ENCODE results near the gene KRT6A.
"Not testable (repeated sequence)": the region's sequence is repeated elsewhere in the genome, so short reads cannot be mapped to it uniquely, and the experiment has no call there.

Gene KRT6A

GRCh38 chr12:52518574-52519386 is 25.7 kb upstream of the KRT6A start:
- Mint-ChIP-seq H3K4me1 (ENCODE audit: low read depth) (no peaks in the 10 kb centered on the region), H3K4me3 (no peak overlapping the region), H3K36me3 (no peaks in the 10 kb centered on the region), H3K9me3 (ENCODE audit: low read depth) (no peaks in the 10 kb centered on the region), H3K27me3 (peaks cover 4% of the 10 kb centered on the region), H3K27ac (no peak overlapping the region)

GRCh38 chr12:52517888-52518287 is 24.8 kb upstream of the KRT6A start:
- no peak overlapping the region for H3K4me3 Mint-ChIP-seq
- H3K27me3 Mint-ChIP-seq = peaks cover 4% of the 10 kb centered on the region
- H3K9me3 Mint-ChIP-seq (ENCODE audit: low read depth) = no peaks in the 10 kb centered on the region
- no peaks in the 10 kb centered on the region for H3K36me3 Mint-ChIP-seq
- no peaks in the 10 kb centered on the region for H3K4me1 Mint-ChIP-seq (ENCODE audit: low read depth)
- H3K27ac Mint-ChIP-seq = no peak overlapping the region

DNA sequence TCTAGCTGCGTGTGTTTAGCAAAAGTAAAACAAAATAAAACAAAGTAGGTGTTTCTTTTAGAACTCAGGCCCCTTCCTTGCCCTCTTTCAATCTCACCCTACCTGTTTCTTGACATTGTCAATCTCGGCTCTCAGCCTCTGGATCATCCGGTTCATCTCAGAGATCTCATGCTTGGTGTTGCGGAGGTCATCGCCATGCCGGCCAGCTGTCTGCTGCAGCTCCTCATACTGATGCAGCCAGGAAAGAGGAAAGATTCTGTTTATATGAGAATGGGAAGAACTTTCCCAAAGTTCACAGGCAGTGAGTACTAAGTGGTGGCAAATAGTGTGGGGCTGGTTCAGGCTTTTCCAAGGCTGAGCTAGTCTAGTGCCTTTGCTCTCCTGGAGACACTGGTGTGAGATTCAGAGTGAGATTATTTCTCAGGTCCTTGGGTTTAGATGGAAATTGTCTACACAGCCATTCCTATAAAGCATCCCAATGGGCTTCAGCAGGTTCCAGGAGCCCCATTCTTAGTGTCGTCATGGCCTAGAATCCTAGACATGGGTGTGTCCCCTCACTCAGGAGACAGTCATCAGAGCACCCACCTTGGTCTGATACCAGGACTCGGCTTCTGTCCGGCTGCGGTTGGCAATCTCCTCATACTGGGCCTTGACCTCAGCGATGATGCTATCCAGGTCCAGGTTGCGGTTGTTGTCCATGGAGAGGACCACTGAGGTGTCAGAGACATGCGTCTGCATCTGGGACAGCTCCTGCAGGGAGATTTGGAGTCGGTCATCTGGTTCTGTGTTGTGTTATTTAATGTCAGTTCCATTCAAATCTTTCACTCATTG is 24.2 kb upstream of the KRT6A start:
- Mint-ChIP-seq H3K4me1 (ENCODE audit: low read depth) (no peaks in the 10 kb centered on the region), H3K27ac (no peak overlapping the region), H3K36me3 (no peaks in the 10 kb centered on the region), H3K9me3 (ENCODE audit: low read depth) (no peaks in the 10 kb centered on the region), H3K27me3 (peaks cover 4% of the 10 kb centered on the region), H3K4me3 (no peak overlapping the region)

GRCh38 chr12:52515927-52516831 is 23.1 kb upstream of the KRT6A start:
- no peak overlapping the region for H3K27ac Mint-ChIP-seq
- no peaks in the 10 kb centered on the region for H3K4me1 Mint-ChIP-seq (ENCODE audit: low read depth)
- H3K9me3 Mint-ChIP-seq (ENCODE audit: low read depth) = no peaks in the 10 kb centered on the region
- H3K4me3 Mint-ChIP-seq = no peak overlapping the region
- peaks cover 4% of the 10 kb centered on the region for H3K27me3 Mint-ChIP-seq
- H3K36me3 Mint-ChIP-seq = no peaks in the 10 kb centered on the region

DNA sequence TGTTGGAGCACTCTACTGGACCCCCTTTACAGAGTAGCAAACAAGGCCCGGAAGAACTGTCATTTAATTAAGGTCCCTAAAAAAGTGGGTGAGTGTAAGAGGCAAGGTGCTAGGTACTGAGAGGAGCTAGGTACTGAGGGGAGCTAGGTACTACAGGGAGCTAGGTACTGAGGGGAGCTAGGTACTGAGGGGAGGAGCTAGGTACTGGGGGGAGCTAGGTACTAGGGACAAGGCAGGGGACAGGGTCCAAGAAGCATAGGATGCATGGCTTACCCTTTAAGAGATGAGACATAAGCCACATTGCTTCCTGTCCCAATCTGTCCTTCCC is 22.2 kb upstream of the KRT6A start:
- no peaks in the 10 kb centered on the region for H3K4me1 Mint-ChIP-seq (ENCODE audit: low read depth)
- no peak overlapping the region for H3K4me3 Mint-ChIP-seq
- no peaks in the 10 kb centered on the region for H3K9me3 Mint-ChIP-seq (ENCODE audit: low read depth)
- peaks cover under 1% of the 10 kb centered on the region for H3K36me3 Mint-ChIP-seq
- H3K27ac Mint-ChIP-seq = no peak overlapping the region
- peaks cover 5% of the 10 kb centered on the region for H3K27me3 Mint-ChIP-seq

GRCh38 chr12:52514471-52515318 is 21.6 kb upstream of the KRT6A start:
- Mint-ChIP-seq H3K4me1 (ENCODE audit: low read depth) (no peaks in the 10 kb centered on the region), H3K36me3 (peaks cover 2% of the 10 kb centered on the region), H3K4me3 (no peak overlapping the region), H3K27ac (no peak overlapping the region), H3K9me3 (ENCODE audit: low read depth) (no peaks in the 10 kb centered on the region), H3K27me3 (peaks cover 10% of the 10 kb centered on the region)

GRCh38 chr12:52513736-52514135 is 20.7 kb upstream of the KRT6A start:
- Mint-ChIP-seq H3K4me3 (no peak overlapping the region), H3K27me3 (peaks cover 11% of the 10 kb centered on the region), H3K27ac (no peak overlapping the region), H3K9me3 (ENCODE audit: low read depth) (no peaks in the 10 kb centered on the region), H3K36me3 (peaks cover 2% of the 10 kb centered on the region), H3K4me1 (ENCODE audit: low read depth) (no peaks in the 10 kb centered on the region)

- Mint-ChIP-seq H3K4me1 (ENCODE audit: low read depth) (peaks cover 2% of the 10 kb centered on the region), H3K27me3 (peaks cover 28% of the 10 kb centered on the region), H3K4me3 (no peak overlapping the region), H3K27ac (no peak overlapping the region), H3K9me3 (ENCODE audit: low read depth) (no peaks in the 10 kb centered on the region), H3K36me3 (peaks cover 2% of the 10 kb centered on the region)
Measured at GRCh38 chr12:52508211-52508610, 15.2 kb upstream of the KRT6A start.

GRCh38 chr12:52506858-52507715 is 14.0 kb upstream of the KRT6A start:
- peaks cover 28% of the 10 kb centered on the region for H3K27me3 Mint-ChIP-seq
- H3K4me1 Mint-ChIP-seq (ENCODE audit: low read depth) = peaks cover 2% of the 10 kb centered on the region
- H3K9me3 Mint-ChIP-seq (ENCODE audit: low read depth) = no peaks in the 10 kb centered on the region
- peaks cover 2% of the 10 kb centered on the region for H3K36me3 Mint-ChIP-seq
- no peak overlapping the region for H3K27ac Mint-ChIP-seq
- H3K4me3 Mint-ChIP-seq = no peak overlapping the region

- Mint-ChIP-seq H3K27ac (no peak overlapping the region), H3K9me3 (ENCODE audit: low read depth) (no peaks in the 10 kb centered on the region), H3K27me3 (peaks cover 25% of the 10 kb centered on the region), H3K4me1 (ENCODE audit: low read depth) (peaks cover 2% of the 10 kb centered on the region), H3K36me3 (no peaks in the 10 kb centered on the region), H3K4me3 (no peak overlapping the region)
Measured at GRCh38 chr12:52502877-52503276, 9.8 kb upstream of the KRT6A start.

DNA sequence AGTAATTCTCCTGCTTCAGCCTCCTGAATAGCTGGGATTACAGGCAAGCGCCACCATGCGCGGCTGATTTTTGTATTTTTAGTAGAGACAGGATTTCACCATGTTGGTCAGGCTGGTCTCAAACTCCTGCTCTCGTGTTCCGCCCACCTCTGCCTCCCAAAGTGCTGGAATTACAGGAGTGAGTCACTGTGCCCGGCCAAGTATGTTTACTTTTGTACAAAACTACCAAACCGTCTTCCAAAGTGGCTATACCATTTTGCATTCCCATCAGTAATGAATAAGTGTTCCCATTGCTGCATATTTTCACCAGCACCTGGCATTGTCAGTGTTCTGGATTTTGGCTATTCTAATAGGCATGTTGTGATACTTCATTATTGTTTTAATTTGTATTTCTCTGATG is 8.4 kb upstream of the KRT6A start:
- Mint-ChIP-seq H3K36me3 (no peaks in the 10 kb centered on the region), H3K27me3 (peaks cover 15% of the 10 kb centered on the region), H3K9me3 (ENCODE audit: low read depth) (no peaks in the 10 kb centered on the region), H3K27ac (no peak overlapping the region), H3K4me3 (no peak overlapping the region), H3K4me1 (ENCODE audit: low read depth) (no peaks in the 10 kb centered on the region)

GRCh38 chr12:52500574-52500973 is 7.5 kb upstream of the KRT6A start:
- H3K27ac Mint-ChIP-seq; H3K9me3 Mint-ChIP-seq (ENCODE audit: low read depth); H3K36me3 Mint-ChIP-seq; H3K4me1 Mint-ChIP-seq (ENCODE audit: low read depth); H3K27me3 Mint-ChIP-seq; H3K4me3 Mint-ChIP-seq: not testable (repeated sequence)

DNA sequence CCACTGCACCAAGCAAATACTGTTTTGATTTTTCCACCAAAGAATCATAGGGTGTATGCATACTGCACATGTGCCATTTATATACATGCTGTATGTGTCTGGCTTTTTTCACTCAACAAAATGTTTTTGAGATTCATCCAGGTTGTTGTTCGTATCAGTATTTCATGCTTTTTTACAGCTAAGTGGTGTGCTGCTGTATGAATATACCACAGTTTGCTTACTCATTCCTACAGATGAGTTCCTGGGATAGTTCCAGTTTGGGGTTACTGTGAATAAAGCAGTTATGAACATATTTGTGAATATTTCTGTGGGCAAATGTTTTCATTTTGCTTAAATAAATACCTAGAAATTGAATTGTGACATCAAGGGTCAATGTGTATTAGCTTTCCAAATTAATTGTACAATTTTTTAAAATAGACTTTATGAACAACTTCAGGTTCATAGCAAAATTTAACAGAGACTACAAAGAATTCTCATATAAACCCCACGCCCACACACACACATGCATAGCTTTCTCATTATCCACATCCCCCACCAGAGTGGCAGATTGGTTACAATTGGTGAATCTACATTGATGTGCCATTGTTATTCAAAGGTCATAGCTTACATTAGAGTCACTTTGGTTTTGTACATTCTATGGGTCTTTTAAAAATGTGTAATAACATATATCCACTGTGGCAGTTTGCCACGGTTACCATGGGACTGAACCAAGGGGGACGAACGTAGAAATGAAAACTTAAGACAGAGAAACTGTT is 6.9 kb upstream of the KRT6A start:
- H3K27me3 Mint-ChIP-seq = peaks cover 6% of the 10 kb centered on the region
- H3K4me3 Mint-ChIP-seq = no peak overlapping the region
- H3K9me3 Mint-ChIP-seq (ENCODE audit: low read depth) = no peaks in the 10 kb centered on the region
- H3K4me1 Mint-ChIP-seq (ENCODE audit: low read depth) = no peaks in the 10 kb centered on the region
- H3K36me3 Mint-ChIP-seq = no peaks in the 10 kb centered on the region
- H3K27ac Mint-ChIP-seq = no peak overlapping the region

Data from activated naive CD8-positive, alpha-beta T cell (primary cell).